ENCODE data around the gene GBX2.
A peak's percentile ranks its signal among the peaks of the same experiment; 100 is the strongest.

The GBX2 gene

DNA sequence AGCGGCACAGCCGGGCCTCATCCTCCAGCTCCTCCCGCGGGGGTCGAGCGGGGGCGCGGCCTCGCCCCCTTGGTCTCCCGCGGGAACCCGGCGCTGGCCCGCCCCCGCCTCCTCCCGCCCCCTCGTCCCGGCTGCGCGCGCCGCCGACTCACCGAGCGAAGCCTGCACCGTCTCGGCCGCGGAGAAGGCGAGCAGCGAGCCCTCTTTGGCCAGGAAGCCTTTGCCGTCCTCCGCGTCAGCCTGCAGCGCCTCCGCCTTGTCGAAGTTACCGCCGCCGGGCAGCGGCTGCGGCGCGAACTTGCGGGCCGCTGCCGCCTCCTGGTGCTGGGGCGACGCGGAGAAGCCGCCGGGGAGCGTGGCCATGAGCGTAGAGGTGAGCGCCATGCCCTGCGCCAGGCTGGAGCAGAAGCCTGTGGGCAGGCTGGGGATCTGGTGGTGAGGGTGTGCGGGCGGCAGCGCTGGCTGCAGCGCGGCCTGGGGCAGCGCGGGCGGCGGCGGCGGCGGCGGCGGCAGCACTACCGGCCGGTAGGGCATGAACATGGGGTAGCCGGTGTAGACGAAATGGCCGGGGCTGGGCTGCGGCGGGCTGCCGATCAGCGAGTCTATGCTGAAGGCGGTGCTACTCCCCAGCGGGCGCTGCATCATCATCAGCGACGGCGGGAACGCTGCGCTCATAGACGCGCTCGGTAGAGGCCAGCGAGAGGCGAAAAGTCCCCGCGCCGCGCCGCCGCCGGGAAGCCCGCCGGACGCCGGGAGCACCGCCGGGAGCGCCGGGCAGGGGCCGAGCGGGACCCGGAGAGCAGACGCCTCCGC, 683 bp downstream of the GBX2 start:
- peak; percentile 35 for DNase-seq (ENCODE audit: low spot score)

DNA sequence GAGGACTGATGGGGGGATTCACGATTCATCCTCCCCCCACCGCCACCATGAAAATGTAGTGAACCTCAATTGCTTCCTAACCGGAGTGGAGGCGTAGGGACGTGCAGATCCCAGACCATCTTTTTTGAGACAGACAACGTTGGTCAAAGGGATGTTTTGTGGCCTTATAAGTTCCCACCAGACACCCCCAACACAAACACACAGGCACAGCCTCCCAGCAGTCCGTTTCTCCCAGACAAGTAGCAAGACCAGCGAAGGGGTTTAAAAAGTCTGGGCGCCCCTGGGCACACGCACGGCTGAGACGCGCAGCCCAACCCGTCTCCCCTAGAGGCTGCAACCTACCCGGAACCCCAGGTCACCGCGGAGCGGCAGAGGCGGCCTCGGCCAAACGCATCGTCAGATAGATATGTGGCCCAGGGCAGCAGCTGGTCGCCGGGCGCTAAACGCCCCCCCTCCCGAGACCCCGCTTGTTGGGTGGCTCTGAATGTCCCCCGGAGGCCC, 1.3 kb downstream of the GBX2 start:
- no peak for DNase-seq (ENCODE audit: low spot score)

DNA sequence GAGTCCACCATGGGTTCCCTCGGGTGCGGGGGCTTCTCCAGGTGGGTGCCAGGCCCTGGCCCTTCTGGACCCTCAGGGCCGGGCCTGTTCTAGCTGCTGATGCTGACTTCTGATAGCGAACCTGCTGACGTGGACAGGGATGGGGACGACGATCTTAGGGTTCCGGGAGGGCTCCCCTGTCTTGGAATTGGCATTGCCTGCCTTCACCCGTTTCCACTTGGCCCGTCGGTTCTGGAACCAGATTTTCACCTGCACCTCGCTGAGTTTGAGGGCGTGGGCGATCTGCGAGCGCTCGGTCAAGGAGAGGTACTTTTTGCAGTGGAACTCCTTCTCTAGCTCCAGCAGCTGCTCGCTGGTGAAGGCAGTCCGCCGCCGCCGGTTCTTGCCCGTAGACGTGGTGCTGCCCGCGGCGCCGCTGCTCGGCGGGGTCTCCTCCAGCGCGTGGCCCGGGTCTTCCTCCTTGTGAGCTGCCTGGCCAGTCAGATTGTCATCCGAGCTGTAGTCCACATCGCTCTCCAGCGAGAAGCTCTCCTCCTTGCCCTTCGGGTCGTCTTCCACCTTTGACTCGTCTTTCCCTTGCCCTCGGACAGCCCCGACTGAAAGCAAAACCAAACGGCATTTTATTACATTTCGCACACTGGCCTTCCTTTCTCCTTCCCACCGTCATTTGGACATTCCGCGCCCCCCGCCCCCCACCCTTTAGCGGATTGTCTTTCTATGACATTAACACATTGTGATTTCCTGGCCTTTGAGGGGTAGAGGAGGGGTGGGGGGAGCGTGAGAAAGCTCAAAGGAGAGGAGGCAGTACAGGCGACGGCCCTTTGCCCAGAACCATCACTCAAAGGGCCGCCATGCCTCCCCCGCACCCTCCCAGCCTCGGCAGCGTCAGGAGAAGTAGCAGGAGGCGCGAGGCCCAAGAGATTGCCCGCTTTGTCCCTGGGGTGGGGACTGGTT, 2.1 kb downstream of the GBX2 start:
- no peak for DNase-seq (ENCODE audit: low spot score)

DNA sequence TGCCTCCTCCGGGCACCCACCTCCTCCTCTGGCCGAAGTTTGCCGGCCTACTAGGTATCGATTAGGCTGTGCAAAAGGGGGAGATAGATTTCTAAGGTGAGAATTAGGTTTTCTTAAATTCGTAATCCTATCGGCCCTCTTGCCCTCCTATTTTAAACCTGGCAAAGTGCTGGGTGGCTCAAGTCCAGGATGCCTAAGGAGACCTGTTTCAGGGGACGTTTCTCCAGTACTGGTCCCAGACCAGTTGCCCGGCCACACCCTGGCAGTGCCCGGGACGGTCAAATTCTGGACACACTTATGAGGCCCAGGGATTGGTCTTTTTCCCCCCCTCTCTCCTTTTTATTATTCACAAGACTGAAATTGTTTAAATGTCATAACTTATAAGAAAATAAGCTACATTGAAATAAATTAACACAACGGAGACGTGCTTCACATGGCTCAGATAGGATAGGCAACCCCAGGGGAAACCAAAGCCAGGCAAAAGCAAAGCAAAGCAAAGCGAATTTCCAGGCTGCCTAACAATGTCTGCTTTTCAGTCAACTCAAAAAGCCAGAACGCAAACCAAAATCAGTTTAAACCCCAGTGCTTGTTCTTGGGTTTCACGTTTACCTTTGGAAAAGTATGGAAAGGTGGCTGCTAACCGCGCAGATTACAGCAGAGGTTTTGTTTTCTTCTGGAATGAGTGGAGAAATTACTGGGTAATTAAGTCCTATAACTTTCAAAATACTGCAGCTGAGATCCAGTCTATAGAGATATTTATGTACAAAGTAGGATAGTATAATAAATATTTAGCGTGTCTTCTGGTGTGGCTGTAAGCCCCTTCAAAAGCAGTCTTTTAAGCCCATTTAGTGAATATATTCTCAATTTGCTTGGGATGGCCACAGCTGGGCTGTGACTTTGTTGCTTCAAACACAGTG, 3.0 kb downstream of the GBX2 start:
- DNase-seq (ENCODE audit: low spot score): no peak

- no peak for DNase-seq (ENCODE audit: low spot score)
Measured at GRCh38 chr2:236164201-236164924, 3.8 kb downstream of the GBX2 start.

GRCh38 chr2:236163471-236164200, 4.5 kb downstream of the GBX2 start:
- no peak for DNase-seq (ENCODE audit: low spot score)

DNA sequence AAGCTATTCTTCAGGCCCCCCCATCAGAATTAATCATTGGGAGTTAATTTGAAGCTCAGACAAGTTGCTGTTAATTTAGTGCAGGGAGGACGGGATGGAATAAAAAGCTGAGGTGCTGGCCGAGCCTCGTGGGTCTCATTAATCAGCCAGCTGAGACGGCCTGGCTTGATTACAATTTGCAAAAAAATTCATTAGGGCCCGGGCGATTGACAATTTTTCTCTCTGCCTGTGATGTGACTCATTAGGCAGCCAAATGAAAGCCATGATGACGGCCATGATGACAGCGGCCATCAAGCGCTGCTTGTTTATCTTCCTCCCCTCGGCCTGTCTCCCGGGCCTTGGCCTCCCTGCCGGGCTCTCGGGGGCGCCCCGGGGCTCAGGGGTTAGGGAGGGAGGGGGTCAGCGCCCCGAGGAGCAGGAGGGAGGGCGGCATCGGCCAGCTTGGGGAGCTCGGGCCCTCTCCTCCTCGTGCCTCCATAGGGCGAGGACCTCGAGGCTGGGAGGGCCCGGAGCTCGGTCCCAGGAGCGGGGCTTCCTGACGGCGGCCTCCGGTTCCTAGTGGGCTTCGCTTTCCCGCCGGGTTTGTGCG, 5.2 kb downstream of the GBX2 start:
- no peak for DNase-seq (ENCODE audit: low spot score)

DNA sequence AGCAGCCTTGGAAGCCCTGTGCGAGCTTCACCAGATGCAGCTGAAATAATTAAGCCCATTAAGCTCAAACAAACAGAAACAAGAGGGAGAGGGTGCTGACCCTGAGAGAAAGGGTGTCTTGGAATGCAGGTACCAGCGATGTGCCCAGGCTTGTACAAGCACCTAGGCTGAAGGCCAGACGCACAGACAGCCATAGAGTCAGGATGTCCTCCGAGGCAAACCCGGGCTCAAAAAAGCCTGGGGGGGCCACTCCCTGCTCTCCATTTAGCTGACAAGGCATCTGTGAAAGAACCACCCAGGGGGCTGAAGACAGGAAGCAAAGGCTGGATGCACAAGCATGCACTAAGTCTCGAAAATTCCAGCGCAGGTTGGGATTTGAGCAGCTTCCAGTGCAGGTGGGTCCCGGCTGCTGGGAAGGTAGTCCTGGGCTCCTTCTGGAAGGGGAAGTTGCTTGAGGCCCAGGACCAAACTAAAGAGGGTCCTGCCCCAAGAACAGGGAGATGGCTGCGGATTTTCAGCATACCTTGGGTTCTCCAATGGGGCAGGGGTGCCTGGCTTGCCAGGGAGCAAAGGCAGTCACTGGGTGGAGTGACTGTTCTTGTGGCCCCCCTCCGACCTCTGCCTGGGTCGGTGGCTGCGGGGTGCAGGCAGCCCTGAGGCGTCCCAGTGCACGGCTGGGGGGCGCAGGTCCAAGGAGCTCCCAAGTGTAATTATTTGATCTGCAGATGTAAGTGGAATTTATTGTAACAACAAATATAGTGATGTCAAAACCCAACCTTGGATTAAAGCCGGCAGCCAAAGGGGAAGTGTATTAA, 5.9 kb downstream of the GBX2 start:
- no peak for DNase-seq (ENCODE audit: low spot score)

- no peak for DNase-seq (ENCODE audit: low spot score)
Measured at GRCh38 chr2:236161531-236161930, 6.7 kb downstream of the GBX2 start.

DNA sequence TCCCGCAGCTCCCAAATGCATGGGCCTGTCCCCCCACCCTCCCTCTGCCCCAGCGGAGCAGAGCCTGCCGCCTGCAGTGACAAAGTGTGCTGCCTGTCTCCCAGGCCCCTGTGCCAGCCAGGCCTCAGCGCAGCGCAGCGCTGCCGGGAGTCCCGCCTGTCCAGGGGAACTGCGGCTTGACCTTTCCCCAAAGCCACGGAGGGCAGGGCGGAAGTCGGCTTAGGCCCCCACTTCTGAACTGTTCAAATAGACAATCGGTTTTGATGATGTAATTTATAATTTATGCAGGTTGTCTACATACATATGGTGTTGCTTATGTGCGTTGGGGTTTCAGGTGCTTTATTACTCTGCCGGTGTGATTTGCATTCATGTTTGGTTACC, 7.1 kb downstream of the GBX2 start:
- no peak for DNase-seq (ENCODE audit: low spot score)

- DNase-seq (ENCODE audit: low spot score): no peak
Measured at GRCh38 chr2:236160366-236161081, 7.7 kb downstream of the GBX2 start.

- DNase-seq (ENCODE audit: low spot score): no peak
Measured at GRCh38 chr2:236159778-236160170, 8.4 kb downstream of the GBX2 start.

- no peak for DNase-seq (ENCODE audit: low spot score)
Measured at GRCh38 chr2:236158969-236159777, 9.0 kb downstream of the GBX2 start.

GRCh38 chr2:236157815-236158498, 10.2 kb downstream of the GBX2 start:
- no peak for DNase-seq (ENCODE audit: low spot score)

GRCh38 chr2:236157366-236157765, 10.8 kb downstream of the GBX2 start:
- DNase-seq (ENCODE audit: low spot score): no peak

- no peak for DNase-seq (ENCODE audit: low spot score)
Measured at GRCh38 chr2:236156860-236157194, 11.4 kb downstream of the GBX2 start.

Measured in AG08395 (cell line).